HG03196 (cell line): ENCODE data around the gene CNN2.

ENCODE experiments used
- ATAC-seq: cut with Tn5 transposase; IDR thresholded peaks from one replicate; pipeline ENCODE4 v1.9.1; 2021; ENCODE audit not compliant: unreplicated experiment

The CNN2 gene

GRCh38 chr19:1064661-1065605, 38.5 kb downstream of the CNN2 start:
- ATAC-seq, result no peak

GRCh38 chr19:1065606-1066109, 39.2 kb downstream of the CNN2 start:
- ATAC-seq, result no peak

GRCh38 chr19:1066251-1066747, 39.9 kb downstream of the CNN2 start:
- no peak for ATAC-seq

- peak; percentile 25 for ATAC-seq
Observed at GRCh38 chr19:1066748-1067340, 40.4 kb downstream of the CNN2 start, which contains the start of gene ARHGAP45. Gene ARHGAP45 (plus strand): TSS chr19:1067167. CDS start chr19:1067406, 239 bp downstream.

- peak; percentile 19 for ATAC-seq
Observed at GRCh38 chr19:1067341-1067957, 41.0 kb downstream of the CNN2 start.

GRCh38 chr19:1068009-1069001, 41.9 kb downstream of the CNN2 start:
- ATAC-seq, result no peak

- no peak for ATAC-seq
Observed at GRCh38 chr19:1069009-1069779, 42.8 kb downstream of the CNN2 start.

GRCh38 chr19:1070576-1070930, 44.1 kb downstream of the CNN2 start:
- ATAC-seq, result no peak

GRCh38 chr19:1070931-1071791, 44.8 kb downstream of the CNN2 start:
- ATAC-seq, result no peak

GRCh38 chr19:1072371-1073015, 46.1 kb downstream of the CNN2 start:
- ATAC-seq, result no peak

- ATAC-seq, result no peak
Observed at GRCh38 chr19:1073063-1073955, 46.9 kb downstream of the CNN2 start.

- no peak for ATAC-seq
Observed at GRCh38 chr19:1073956-1074517, 47.6 kb downstream of the CNN2 start.

- peak; percentile 36 for ATAC-seq
Observed at GRCh38 chr19:1074544-1075283, 48.3 kb downstream of the CNN2 start.

- no peak for ATAC-seq
Observed at GRCh38 chr19:1076046-1076386, 49.6 kb downstream of the CNN2 start.

- peak; percentile 59 for ATAC-seq
Observed at GRCh38 chr19:1076951-1077350, 50.5 kb downstream of the CNN2 start.

GRCh38 chr19:1079566-1080111, 53.2 kb downstream of the CNN2 start:
- no peak for ATAC-seq
